Measurements from ENCODE around the gene IFI27L1.

IFI27L1 gene

GRCh38 chr14:94080621-94081385 lies at the start of gene IFI27L1, which contains the start of gene DDX24:
IFI27L1 (plus strand) TSS chr14:94081310; CDS start chr14:94096938, 15,628 bp downstream.
DDX24 (minus strand) TSS chr14:94081202; CDS start chr14:94079742, 1,460 bp downstream.
- DNase-seq (ENCODE audit: low read depth in 3 of 3) = peak; percentile 89 to 93 (median 93)

- no peak for DNase-seq (ENCODE audit: low read depth in 3 of 3)
Observed at GRCh38 chr14:94031883-94032279, 49.2 kb upstream of the IFI27L1 start.

GRCh38 chr14:94034886-94035285 lies 46.2 kb upstream of the IFI27L1 start:
- no peak for DNase-seq (ENCODE audit: low read depth in 3 of 3)

- DNase-seq (ENCODE audit: low read depth in 3 of 3) = peak; percentile 55 to 67 (median 60)
Observed at GRCh38 chr14:94036313-94037167, 44.6 kb upstream of the IFI27L1 start.

GRCh38 chr14:94037954-94038353 lies 43.2 kb upstream of the IFI27L1 start:
- no peak for DNase-seq (ENCODE audit: low read depth in 3 of 3)

- DNase-seq (ENCODE audit: low read depth in 3 of 3) = no peak
Observed at GRCh38 chr14:94038510-94038909, 42.6 kb upstream of the IFI27L1 start.

- DNase-seq (ENCODE audit: low read depth in 3 of 3) = no peak
Observed at GRCh38 chr14:94038921-94039629, 42.0 kb upstream of the IFI27L1 start.

- no peak for DNase-seq (ENCODE audit: low read depth in 3 of 3)
Observed at GRCh38 chr14:94040247-94040646, 40.9 kb upstream of the IFI27L1 start.

- no peak for DNase-seq (ENCODE audit: low read depth in 3 of 3)
Observed at GRCh38 chr14:94040796-94041195, 40.3 kb upstream of the IFI27L1 start.

- DNase-seq (ENCODE audit: low read depth in 3 of 3) = no peak
Observed at GRCh38 chr14:94041551-94042346, 39.4 kb upstream of the IFI27L1 start.

- no peak for DNase-seq (ENCODE audit: low read depth in 3 of 3)
Observed at GRCh38 chr14:94042433-94043091, 38.5 kb upstream of the IFI27L1 start.

- no peak for DNase-seq (ENCODE audit: low read depth in 3 of 3)
Observed at GRCh38 chr14:94043111-94043755, 37.9 kb upstream of the IFI27L1 start.

- DNase-seq (ENCODE audit: low read depth in 3 of 3) = no peak
Observed at GRCh38 chr14:94043756-94044475, 37.2 kb upstream of the IFI27L1 start.

GRCh38 chr14:94044476-94045091 lies 36.5 kb upstream of the IFI27L1 start:
- no peak for DNase-seq (ENCODE audit: low read depth in 3 of 3)

GRCh38 chr14:94045101-94045500 lies 36.0 kb upstream of the IFI27L1 start:
- DNase-seq (ENCODE audit: low read depth in 3 of 3) = no peak

GRCh38 chr14:94045563-94046345 lies 35.4 kb upstream of the IFI27L1 start:
- DNase-seq (ENCODE audit: low read depth in 3 of 3) = no peak

GRCh38 chr14:94046696-94047250 lies 34.3 kb upstream of the IFI27L1 start:
- no peak for DNase-seq (ENCODE audit: low read depth in 3 of 3)

GRCh38 chr14:94047581-94047980 lies 33.5 kb upstream of the IFI27L1 start:
- DNase-seq (ENCODE audit: low read depth in 3 of 3) = no peak

Measured in stimulated activated CD4-positive, alpha-beta T cell treated with anti-CD3 and anti-CD28 coated beads, TNF-alpha, amount 100 ng/mL, for 48 hours (primary cell).